Endothelial cell of umbilical vein (primary cell): ENCODE results near the gene PLA2G4E. TPM values are rescaled to one million over a fixed set of nuclear protein-coding genes. Genes with fewer than 3 reads are reported as not detected.

Source experiments
- BruUV-seq: library from RNA; stranded (reverse); fragments of 400-500 nt; replicated peaks from 2 replicates; lab custom pipeline; 2021; lab: Mats Ljungman, UMichigan
- CTCF ChIA-PET: fragments of 300-600, 350-600 bp; sonication (Branson Sonifier 250); formaldehyde crosslinking; loops from one replicate; lab custom pipeline; 2021; ENCODE audit warnings: antibody characterized with exemption, inconsistent platforms; lab: Charles Lee
- POLR2A ChIA-PET: fragments of 300-600, 350-600 bp; sonication (Branson Sonifier 250); formaldehyde crosslinking; loops from one replicate; lab custom pipeline; 2021; ENCODE audit warnings: antibody characterized with exemption, inconsistent platforms; lab: Charles Lee
- DNase-seq: peaks from one replicate; pipeline ENCODE4 v3.0.0-alpha.2; 2011; ENCODE audit warnings: low read depth, low spot score
- FAIRE-seq: peaks from 2 replicates; lab custom pipeline; 2011; peaks lifted over from hg19 to GRCh38; lab: Jason Lieb, UNC
- H2AFZ ChIP-seq: 2 replicates; pipeline ENCODE4 v1.6.0; 2012; ENCODE audit warnings: low read depth, low read length, control low read depth, inconsistent platforms
- H3K27ac ChIP-seq: 2 replicates; pipeline ENCODE4 v1.5.1; 2011; ENCODE audit warnings: low read depth, mild to moderate bottlenecking, control low read depth, low read length, moderate library complexity; ENCODE audit not compliant: insufficient read depth
- H3K27me3 ChIP-seq, 2 experiments: 2 replicates each; pipeline versions ENCODE4 v1.6.0 to v1.6.1; 2011; ENCODE audit warnings: low read length in 2 of 2, mixed read lengths in 1 of 2; ENCODE audit not compliant: control insufficient read depth in 2 of 2, insufficient read depth in 2 of 2
- H3K36me3 ChIP-seq, 2 experiments: 2 replicates in 1 of 2; 3 replicates in 1 of 2; pipeline ENCODE4 v1.5.1; 2011; ENCODE audit warnings: low read length in 2 of 2, mild to moderate bottlenecking in 1 of 2, moderate library complexity in 1 of 2; ENCODE audit not compliant: control insufficient read depth in 2 of 2, insufficient read depth in 2 of 2; ENCODE audit errors: extremely low read depth in 1 of 2
- H3K4me1 ChIP-seq: 3 replicates; pipeline ENCODE4 v1.5.1; 2011; ENCODE audit warnings: mild to moderate bottlenecking, low read length; ENCODE audit not compliant: control insufficient read depth, insufficient read depth; ENCODE audit errors: extremely low read depth
- H3K4me2 ChIP-seq: 2 replicates; pipeline ENCODE4 v1.6.1; 2011; ENCODE audit warnings: low read length, control low read depth, mixed read lengths; ENCODE audit not compliant: insufficient read depth
- H3K4me3 ChIP-seq, 3 experiments: fragments of 200-600 bp in 1 of 3; sonication (generic), shearing (Covaris generic) in 1 of 3; replicated peaks in 1 of 3; 2 replicates each; pipeline ENCODE4 v1.5.1; 2011 to 2016; ENCODE audit warnings: control low read depth in 3 of 3, low read length in 3 of 3, mild to moderate bottlenecking in 2 of 3, inconsistent platforms in 1 of 3, low read depth in 1 of 3, moderate library complexity in 1 of 3; ENCODE audit not compliant: insufficient read depth in 1 of 3
- H3K79me2 ChIP-seq: 2 replicates; pipeline ENCODE4 v1.6.0; 2012; ENCODE audit warnings: low read length, inconsistent platforms; ENCODE audit not compliant: control insufficient read depth, insufficient read depth
- H3K9ac ChIP-seq: replicated peaks from 2 replicates; pipeline ENCODE3; 2011; ENCODE audit warnings: low read length, control low read depth; ENCODE audit not compliant: insufficient read depth; ENCODE audit errors: extremely low read depth
- H3K9me1 ChIP-seq: replicated peaks from 3 replicates; pipeline ENCODE4 v1.6.0; 2011; ENCODE audit warnings: mild to moderate bottlenecking, low read length; ENCODE audit not compliant: control insufficient read depth, insufficient read depth; ENCODE audit errors: extremely low read depth
- H3K9me3 ChIP-seq: replicated peaks from 2 replicates; pipeline ENCODE4 v1.5.1; 2012; ENCODE audit warnings: low read length, inconsistent platforms; ENCODE audit not compliant: control insufficient read depth, insufficient read depth
- H4K20me1 ChIP-seq: replicated peaks from 2 replicates; pipeline ENCODE3; 2011; ENCODE audit warnings: mild to moderate bottlenecking, low read length; ENCODE audit not compliant: control insufficient read depth, insufficient read depth; ENCODE audit errors: extremely low read depth
- CTCF ChIP-seq, 2 donors: IDR thresholded peaks; 1 replicate in 1 of 2; 2 replicates in 1 of 2; pipeline ENCODE4 v1.5.1; 2011; ENCODE audit warnings: low read length in 2 of 2, mild to moderate bottlenecking in 2 of 2, moderate library complexity in 2 of 2, control low read depth in 1 of 2, inconsistent platforms in 1 of 2, low read depth in 1 of 2; ENCODE audit not compliant: insufficient read depth in 1 of 2; ENCODE audit errors: extremely low read depth in 1 of 2
- EZH2 ChIP-seq: IDR thresholded peaks from 2 replicates; pipeline ENCODE4 v1.6.1; 2012; ENCODE audit warnings: borderline replicate concordance, low read depth, mild to moderate bottlenecking, moderate library complexity, low read length, inconsistent platforms; ENCODE audit not compliant: severe bottlenecking
- FOS ChIP-seq: IDR thresholded peaks from 2 replicates; pipeline ENCODE4 v1.6.1; 2011; ENCODE audit warnings: mild to moderate bottlenecking, low read length, moderate library complexity, borderline replicate concordance; ENCODE audit not compliant: insufficient read depth
- GATA2 ChIP-seq: IDR thresholded peaks from 2 replicates; pipeline ENCODE4 v1.7.0; 2011; ENCODE audit warnings: low read depth, mild to moderate bottlenecking, moderate library complexity, mixed read lengths, low read length; ENCODE audit not compliant: insufficient read length, insufficient read depth
- JUN ChIP-seq: IDR thresholded peaks from 2 replicates; pipeline ENCODE4 v1.6.1; 2011; ENCODE audit warnings: borderline replicate concordance, low read depth; ENCODE audit not compliant: insufficient read length, insufficient read depth
- MAX ChIP-seq: IDR thresholded peaks from 2 replicates; pipeline ENCODE4 v1.6.1; 2011; ENCODE audit not compliant: insufficient read depth, insufficient read length
- MYC ChIP-seq: IDR thresholded peaks from one replicate; pipeline ENCODE4 v1.6.1; 2011; ENCODE audit warnings: mild to moderate bottlenecking, low read depth, low read length
- POLR2A ChIP-seq: IDR thresholded peaks from 2 replicates; pipeline ENCODE4 v1.6.1; 2012; ENCODE audit warnings: low read depth, mild to moderate bottlenecking, control low read depth, low read length
- POLR2AphosphoS5 ChIP-seq: IDR thresholded peaks from 2 replicates; pipeline ENCODE4 v1.6.1; 2012; ENCODE audit warnings: low read depth, mild to moderate bottlenecking, control low read depth, low read length, moderate library complexity; ENCODE audit not compliant: insufficient read depth
- dilution Hi-C: fragments of 300-500 bp; cut with MboI; formaldehyde crosslinking; loops from one replicate; pipeline ENCODE4 v1.15.0; 2019; ENCODE audit warnings: low sequenced_read_pairs; ENCODE audit not compliant: extremely low pct_ligation_motif_present
- intact Hi-C: fragments of 100-400 bp; cut with micrococcal nuclease; formaldehyde crosslinking; loops from one replicate; pipeline ENCODE4 v1.10.0; 2022
- polyA plus RNA-seq, 4 experiments: library from polyadenylated mRNA; depleted of rRNA in 3 of 4; stranded (reverse) in 3 of 4; unstranded in 1 of 4; fragments of >200 nt; gene quantifications; 2 replicates each; pipeline versions ENCODE4 v1.2.1 to v1.2.3, GENCODE V29; 2011 to 2012; ENCODE audit warnings: missing spikeins in 1 of 4
- total RNA-seq: library from RNA; stranded (reverse); gene quantifications from 2 replicates; pipeline ENCODE4 v1.2.3, GENCODE V29; 2021

PLA2G4E gene
- total and polyA plus RNA-seq, 2 donors (not counting 3 experiments of a cell fraction or from before 2014, with no cell fraction given) = not detected

- no peaks in the 10 kb centered on the region for H3K9me1 ChIP-seq
- H3K27me3 ChIP-seq = peaks cover 0 to 4% of the 10 kb centered on the region in 2 experiments
- H3K9me3 ChIP-seq = no peaks in the 10 kb centered on the region
- DNase-seq = peak; percentile 63
- H3K36me3 ChIP-seq = no peaks in the 10 kb centered on the region
- ChIA-PET POLR2A (no interaction called here), CTCF (interaction anchor here (1.0 to 3.4 kb wide), 6 partner anchors 14 to 75 kb away, joined by 3 to 27 read pairs (median 10); no protein-coding TSS in a partner anchor)
- H3K9ac ChIP-seq = no peak overlapping the region
- no peaks in the 10 kb centered on the region for H4K20me1 ChIP-seq
- TF ChIP-seq JUN = no peak
- peak; percentile 83 to 88 for TF ChIP-seq CTCF (IDR thresholded peaks at IDR 0.05; ENCODE audit: extremely low read depth in 1 of 2, insufficient read depth in 1 of 2, low read depth in 1 of 2, low read length in 2 of 2)
- H3K4me1 ChIP-seq = peaks cover 4% of the 10 kb centered on the region
- no peaks in the 10 kb centered on the region for H3K79me2 ChIP-seq
- peak; percentile 90 for FAIRE-seq
- no peak overlapping the region for H3K4me2 ChIP-seq
- no peak overlapping the region for H2AFZ ChIP-seq
- dilution Hi-C loops = no loop called here
- no TSS peak for BruUV-seq
- H3K4me3 ChIP-seq = no peak overlapping the region
- H3K27ac ChIP-seq = no peak overlapping the region
- intact Hi-C loops = loop anchor here (5.0 to 10.0 kb wide), 3 partner anchors 88 to 288 kb away; partner anchors contain the start of genes EHD4 and MAPKBP1
Observed at GRCh38 chr15:42059661-42060476, 39.0 kb upstream of the PLA2G4E start.

- TF ChIP-seq FOS (no peak), POLR2A (no peak), POLR2AphosphoS5 (no peak), GATA2 (no peak), JUN (no peak), MAX (no peak), MYC (no peak), CTCF (IDR thresholded peaks at IDR 0.05; ENCODE audit: extremely low read depth in 1 of 2, insufficient read depth in 1 of 2, low read depth in 1 of 2, low read length in 2 of 2) (no peak), EZH2 (no peak)
- CTCF ChIA-PET = interaction anchor here (0.7 to 3.2 kb wide), 5 partner anchors 66 to 80 kb away, joined by 3 to 27 read pairs (median 8); no protein-coding TSS in a partner anchor
- H4K20me1 ChIP-seq = no peaks in the 10 kb centered on the region
- H3K9ac ChIP-seq = no peak overlapping the region
- H3K9me3 ChIP-seq = no peaks in the 10 kb centered on the region
- H3K4me3 ChIP-seq = no peak overlapping the region
- dilution Hi-C loops (no loop called here), intact Hi-C loops (loop anchor here (5.0 to 10.0 kb wide), 3 partner anchors 86 to 286 kb away; partner anchors contain the start of genes EHD4 and MAPKBP1)
- no peaks in the 10 kb centered on the region for H3K36me3 ChIP-seq
- H3K9me1 ChIP-seq = no peaks in the 10 kb centered on the region
- POLR2A ChIA-PET = no interaction called here
- H3K4me2 ChIP-seq = no peak overlapping the region
- DNase-seq (no peak), FAIRE-seq (no peak)
- no peak overlapping the region for H2AFZ ChIP-seq
- no peak overlapping the region for H3K27ac ChIP-seq
- H3K27me3 ChIP-seq = peaks cover 0 to 4% of the 10 kb centered on the region in 2 experiments
- H3K4me1 ChIP-seq = peaks cover 4% of the 10 kb centered on the region
- H3K79me2 ChIP-seq = no peaks in the 10 kb centered on the region
- no TSS peak for BruUV-seq
Observed at GRCh38 chr15:42058791-42059190, 37.9 kb upstream of the PLA2G4E start.
